NCI-H1436 treated with DMSO at 0.1 percent for 48 hours (cell line): ENCODE results near the gene ZNF646.

Experiments used
- DNase-seq: peaks from one replicate; lab custom pipeline; 2025; lab: John Stamatoyannopoulos, UW

ZNF646 gene

GRCh38 chr16:31063843-31064611 lies 10.2 kb upstream of the ZNF646 start:
- DNase-seq, result no peak

- DNase-seq, result no peak
These were observed 9.2 kb upstream of the ZNF646 start for GRCh38 chr16:31064882-31065461.

- no peak for DNase-seq
These were observed 6.9 kb upstream of the ZNF646 start for GRCh38 chr16:31067342-31067741.

GRCh38 chr16:31071861-31072260 lies 2.4 kb upstream of the ZNF646 start:
- DNase-seq, result no peak

GRCh38 chr16:31072540-31073141 lies 1.6 kb upstream of the ZNF646 start:
- DNase-seq, result no peak

- peak; percentile 44 for DNase-seq
These were observed 866 bp upstream of the ZNF646 start for GRCh38 chr16:31073142-31073969.

GRCh38 chr16:31074814-31075183 lies 577 bp downstream of the ZNF646 start:
- DNase-seq, result no peak

- DNase-seq, result no peak
These were observed 2.1 kb downstream of the ZNF646 start for GRCh38 chr16:31076319-31076718.

GRCh38 chr16:31077024-31077423 lies 2.8 kb downstream of the ZNF646 start:
- DNase-seq, result no peak

- DNase-seq, result no peak
These were observed 3.6 kb downstream of the ZNF646 start for GRCh38 chr16:31077592-31078396.

GRCh38 chr16:31078597-31079341 lies 4.5 kb downstream of the ZNF646 start:
- DNase-seq, result no peak

- DNase-seq, result no peak
These were observed 5.2 kb downstream of the ZNF646 start for GRCh38 chr16:31079342-31079944.

- DNase-seq, result no peak
These were observed 5.9 kb downstream of the ZNF646 start for GRCh38 chr16:31080035-31080629.

GRCh38 chr16:31080756-31081419 lies 6.7 kb downstream of the ZNF646 start:
- DNase-seq, result no peak

GRCh38 chr16:31081428-31082351 lies 7.5 kb downstream of the ZNF646 start:
- DNase-seq, result no peak

- no peak for DNase-seq
These were observed 8.3 kb downstream of the ZNF646 start for GRCh38 chr16:31082368-31083045.

- DNase-seq, result no peak
These were observed 8.9 kb downstream of the ZNF646 start for GRCh38 chr16:31083081-31083480.

- no peak for DNase-seq
These were observed 9.3 kb downstream of the ZNF646 start for GRCh38 chr16:31083556-31083955.
